ENCODE measurements around the gene FTSJ1. TPM values are rescaled to one million over a fixed set of nuclear protein-coding genes. Genes with fewer than 3 reads are reported as not detected.
"Not testable (repeated sequence)": the region's sequence is repeated elsewhere in the genome, so short reads cannot be mapped to it uniquely, and the experiment has no call there.

FTSJ1 gene, protein sequence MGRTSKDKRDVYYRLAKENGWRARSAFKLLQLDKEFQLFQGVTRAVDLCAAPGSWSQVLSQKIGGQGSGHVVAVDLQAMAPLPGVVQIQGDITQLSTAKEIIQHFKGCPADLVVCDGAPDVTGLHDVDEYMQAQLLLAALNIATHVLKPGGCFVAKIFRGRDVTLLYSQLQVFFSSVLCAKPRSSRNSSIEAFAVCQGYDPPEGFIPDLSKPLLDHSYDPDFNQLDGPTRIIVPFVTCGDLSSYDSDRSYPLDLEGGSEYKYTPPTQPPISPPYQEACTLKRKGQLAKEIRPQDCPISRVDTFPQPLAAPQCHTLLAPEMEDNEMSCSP
- total RNA-seq: 18.4 TPM

DNA sequence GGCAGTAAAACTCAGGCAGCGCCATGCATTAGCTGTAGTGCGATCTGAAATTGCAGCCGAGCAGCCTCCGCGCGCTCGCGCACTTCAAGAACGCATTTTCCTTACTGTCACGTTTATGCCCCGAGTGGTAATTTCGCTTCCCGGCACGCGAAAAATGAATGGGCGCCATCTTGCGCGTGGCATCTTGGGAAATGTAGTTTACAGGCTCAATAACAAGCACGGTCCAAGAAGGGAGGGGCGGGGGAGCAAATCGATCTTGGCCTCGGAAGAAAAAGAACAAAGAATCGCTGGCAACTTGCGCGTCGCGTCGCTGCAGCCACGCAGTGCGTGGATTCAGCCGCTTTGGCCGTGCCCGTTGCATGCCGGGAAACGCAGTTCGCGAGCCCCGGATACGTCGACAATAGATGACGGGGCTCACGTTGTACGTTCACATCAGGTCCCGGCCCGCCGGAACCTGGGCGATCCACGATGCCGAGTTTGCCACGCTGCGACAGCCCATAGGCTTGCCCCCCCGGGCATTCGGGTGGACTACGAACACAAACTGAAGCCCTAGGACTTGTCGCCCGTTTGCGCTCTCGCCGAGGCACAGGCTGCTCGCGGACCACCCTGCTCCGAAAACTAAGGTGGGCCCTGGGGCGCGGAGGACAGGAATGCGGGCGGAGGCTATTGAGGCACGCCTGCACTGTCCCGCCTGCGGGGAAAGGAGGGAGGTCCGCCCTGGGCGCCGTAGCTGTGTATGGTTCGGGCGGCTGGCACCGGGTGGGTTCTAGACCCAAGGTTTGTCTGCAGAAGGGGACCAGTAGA, at the start of gene FTSJ1:
TSS of gene FTSJ1 (plus strand) at position 426 of the 804 bp plus-strand sequence. CDS start 1,849 bp downstream, outside the sequence.
- DNase-seq: peak; percentile 85

DNA sequence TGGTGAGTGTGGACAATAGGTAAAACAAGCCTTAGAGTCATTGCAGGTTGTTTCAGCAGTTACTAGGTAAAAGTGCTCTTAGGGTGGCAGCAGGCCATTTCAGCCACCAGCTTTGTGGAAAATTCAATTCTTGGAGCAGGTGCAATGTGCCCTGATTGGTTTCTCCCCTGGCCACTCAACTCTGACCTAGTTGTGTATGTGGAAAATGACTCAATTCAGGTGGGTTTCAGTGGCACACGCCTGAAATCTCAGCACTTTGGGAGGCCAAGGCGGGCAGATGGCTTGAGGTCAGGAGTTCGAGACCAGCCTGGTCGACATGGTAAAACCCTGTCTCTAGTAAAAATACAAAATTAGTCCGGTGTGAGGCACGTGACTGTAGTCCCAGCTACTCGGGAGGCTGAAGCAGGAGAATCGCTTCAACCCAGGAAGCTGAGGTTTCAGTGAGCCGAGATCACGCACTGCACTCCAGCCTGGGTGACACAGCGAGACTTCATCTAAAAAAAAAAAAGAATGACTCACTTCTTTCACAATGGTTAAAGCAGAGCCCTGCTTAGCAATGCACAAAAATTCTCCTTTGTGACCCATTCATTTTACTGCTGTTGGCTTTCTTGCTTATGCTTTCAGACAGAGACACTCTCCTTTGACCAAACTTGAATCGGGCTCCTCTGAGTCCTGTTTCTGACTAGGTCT, 48.8 kb upstream of the FTSJ1 start:
- DNase-seq: not testable (repeated sequence)

DNA sequence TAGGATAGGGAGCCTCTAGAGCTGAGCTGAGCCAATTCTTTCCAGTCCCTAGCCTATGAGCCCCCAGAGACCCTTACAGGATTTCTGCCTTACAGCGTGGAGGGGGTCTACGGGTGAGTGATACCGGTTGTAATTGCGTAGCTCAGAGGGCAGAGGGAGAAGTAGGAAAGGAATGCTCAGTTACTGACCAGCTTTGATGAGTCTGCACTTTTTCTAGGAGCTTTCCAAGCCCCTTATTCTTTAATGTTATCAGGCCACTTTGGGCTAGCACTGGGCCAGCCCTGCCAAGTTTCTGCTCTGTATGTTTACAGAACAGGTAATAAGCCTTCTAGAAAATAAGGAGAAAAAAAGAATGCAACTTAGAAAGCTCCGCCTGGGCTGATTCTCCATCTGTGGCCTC, 46.4 kb upstream of the FTSJ1 start:
- DNase-seq: not testable (repeated sequence)

DNA sequence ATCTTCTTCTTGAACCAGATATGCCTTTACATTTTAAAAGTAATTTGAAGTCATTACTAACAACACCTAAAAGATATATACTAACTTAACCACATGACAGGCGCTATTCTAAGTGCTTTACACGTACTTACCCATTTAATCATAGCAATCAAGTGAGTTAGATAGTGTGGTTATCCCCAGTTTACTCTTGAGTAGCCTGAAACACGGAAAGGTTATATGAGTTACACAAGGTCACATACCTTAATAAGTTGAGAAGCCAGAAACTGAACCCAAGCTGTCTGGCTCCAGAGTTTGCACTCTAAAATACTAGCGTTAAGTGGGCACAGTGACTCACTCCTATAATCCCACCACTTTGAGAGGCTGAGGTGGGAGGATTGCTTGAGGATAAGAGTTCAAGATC, 45.8 kb upstream of the FTSJ1 start:
- not testable (repeated sequence) for DNase-seq

DNA sequence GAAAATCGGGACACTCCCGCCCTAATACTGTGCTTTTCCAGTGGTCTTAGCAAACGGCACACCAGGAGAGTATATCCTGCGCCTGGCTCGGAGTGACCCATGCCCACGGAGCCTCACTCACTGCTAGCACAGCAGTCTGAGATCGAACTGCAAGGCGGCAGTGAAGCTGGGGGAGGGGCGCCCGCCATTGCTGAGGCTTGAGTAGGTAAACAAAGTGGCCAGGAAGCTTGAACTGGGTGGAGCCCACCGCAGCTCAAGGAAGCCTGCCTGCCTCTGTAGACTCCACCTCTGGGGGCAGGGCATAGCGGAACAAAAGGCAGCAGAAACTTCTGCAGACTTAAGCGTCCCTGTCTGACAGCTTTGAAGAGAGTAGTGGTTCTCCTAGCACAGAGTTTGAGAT, 42.3 kb upstream of the FTSJ1 start:
- DNase-seq: not testable (repeated sequence)

DNA sequence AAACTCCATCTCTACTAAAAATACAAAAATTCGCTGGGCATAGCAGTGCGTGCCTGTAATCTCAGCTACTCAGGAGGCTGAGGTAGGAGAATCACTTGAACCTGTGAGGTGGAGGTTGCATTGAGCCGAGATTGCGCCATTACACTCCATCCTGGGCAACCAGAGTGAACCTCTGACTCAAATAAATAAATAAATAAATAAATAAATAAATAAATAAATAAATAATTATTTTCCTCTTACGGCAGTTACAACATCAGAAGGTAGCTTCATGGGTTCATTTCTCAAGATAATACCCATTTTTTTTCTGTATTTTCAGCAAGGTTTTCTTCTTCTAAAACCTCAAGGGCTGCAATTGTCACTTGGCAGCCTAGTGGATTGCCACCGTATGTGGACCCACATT, 28.8 kb upstream of the FTSJ1 start:
- DNase-seq: not testable (repeated sequence)

DNA sequence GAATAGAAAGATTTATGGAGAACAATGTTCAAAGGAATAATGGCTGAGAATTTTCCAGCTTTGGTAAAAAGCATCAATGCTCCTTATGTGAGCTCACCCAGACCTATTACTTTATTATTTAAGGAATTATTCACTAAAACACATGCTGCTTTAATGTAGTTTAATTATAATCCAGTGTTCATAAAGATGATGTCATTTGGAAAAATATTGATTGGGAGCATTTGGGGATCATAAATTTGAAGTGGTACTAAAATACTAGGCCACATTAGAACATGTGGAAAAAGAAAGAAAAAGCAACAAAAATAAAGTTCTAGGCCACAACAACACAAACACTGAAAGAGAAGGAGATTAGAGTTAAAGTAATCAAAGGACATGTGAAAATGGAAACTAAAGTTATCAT, 25.9 kb upstream of the FTSJ1 start:
- DNase-seq: no peak

DNA sequence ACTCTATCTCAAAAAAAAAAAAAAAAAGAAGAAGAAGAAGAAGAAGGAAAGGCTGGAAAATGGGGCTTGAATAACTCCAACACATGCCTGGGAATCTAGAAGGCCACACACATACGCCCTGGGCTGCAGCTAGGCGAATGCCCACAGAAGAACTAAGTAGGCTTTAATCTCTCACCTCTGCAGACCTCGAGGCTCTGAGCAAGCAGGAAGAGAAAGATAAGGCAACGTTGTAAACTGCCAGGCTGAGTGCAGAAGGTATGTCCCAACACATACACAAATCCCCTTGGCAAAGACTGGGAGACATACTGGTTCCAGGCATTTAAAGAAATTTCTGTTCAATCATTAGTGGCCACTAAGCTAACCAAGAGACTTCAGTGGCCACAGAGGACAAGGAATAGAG, 24.3 kb upstream of the FTSJ1 start:
- no peak for DNase-seq

DNA sequence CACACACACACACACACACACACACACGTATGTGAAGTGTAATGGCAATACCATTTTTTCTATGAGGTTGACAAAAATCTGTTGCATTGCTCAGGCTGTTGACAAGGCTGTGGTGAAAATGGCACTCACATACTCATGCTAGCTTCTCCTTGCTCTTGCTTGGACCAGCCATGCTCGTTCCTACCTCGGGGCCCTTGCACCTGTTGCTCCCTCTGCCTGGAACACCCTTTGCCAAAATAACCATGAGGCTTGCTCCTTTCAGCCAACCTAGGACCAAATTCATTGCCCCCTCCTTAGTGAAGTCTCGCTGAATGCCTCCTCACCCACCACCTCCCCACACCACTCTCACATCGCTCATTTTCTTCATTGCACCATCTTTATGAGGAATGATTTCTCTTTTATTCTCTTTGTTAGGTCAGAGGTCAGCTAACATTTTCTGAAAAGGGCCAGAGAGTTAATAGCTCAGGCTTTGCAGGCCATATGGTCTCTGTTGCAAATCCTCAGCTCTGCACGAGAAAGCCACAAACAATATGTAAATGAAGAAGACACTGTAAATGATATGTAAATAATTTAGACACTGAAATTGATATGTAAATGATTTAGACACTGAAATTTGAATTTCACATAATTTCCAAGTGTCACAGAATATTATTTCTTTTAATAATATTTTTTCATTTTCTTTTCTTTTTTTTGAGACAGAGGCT, 19.2 kb upstream of the FTSJ1 start:
- no peak for DNase-seq

DNA sequence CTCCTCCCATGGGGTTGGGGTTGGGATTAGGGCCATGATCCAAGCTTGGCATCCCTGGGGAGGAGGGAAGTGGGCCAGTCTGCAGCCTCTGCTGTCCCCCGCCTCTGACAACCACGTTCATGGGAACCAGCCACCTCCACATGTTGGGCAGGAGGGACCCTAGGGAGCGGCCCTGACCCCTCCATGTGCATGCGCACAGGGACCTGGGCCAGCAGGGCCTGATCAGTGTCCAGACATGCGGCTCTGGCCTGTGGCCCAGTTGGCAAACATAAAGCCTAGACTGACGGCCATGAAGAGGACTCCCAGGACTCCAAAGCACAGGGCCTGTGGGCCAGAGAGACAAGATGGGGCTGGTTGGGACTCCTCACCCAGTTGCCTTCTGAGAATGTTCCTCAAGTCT, 17.3 kb upstream of the FTSJ1 start:
- no peak for DNase-seq

DNA sequence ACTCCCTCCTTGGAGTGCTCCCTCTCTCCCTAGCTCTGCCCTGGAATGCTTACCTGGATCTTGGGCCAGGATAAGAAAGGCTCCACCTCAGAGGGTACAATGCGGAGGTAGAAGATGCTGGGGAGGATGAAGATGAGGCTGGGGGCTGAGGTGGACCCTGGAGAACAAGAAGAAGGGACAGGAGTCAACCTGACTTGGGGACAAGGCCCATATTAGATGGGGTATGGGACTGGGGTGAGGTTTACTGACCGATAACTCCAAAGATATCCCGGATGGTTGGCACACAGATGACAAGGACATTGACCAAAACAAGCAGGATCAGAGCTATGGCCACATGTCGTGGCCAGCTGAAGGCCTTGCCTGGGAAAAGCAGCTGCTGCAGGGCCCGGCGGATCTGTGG, 16.5 kb upstream of the FTSJ1 start:
- no peak for DNase-seq

DNA sequence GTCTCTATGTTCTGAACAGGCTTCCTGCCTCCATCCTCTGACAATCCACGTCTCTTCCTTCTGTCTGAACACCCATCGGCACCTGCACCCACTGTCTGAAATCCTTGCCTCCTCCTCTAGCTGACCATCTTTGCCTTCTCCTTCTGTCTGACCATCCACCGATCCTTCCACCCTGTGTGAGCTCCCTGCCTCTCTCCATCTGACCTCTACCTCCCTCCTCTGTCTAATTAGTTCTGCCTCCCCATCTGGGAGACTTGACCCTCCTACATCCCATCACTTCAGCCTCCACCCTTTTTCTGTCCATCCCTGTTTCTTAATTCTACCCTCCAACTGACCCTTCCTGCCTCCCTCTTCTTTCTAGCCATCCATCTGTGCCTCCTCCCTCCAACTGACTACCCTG, 16.0 kb upstream of the FTSJ1 start:
- no peak for DNase-seq

DNA sequence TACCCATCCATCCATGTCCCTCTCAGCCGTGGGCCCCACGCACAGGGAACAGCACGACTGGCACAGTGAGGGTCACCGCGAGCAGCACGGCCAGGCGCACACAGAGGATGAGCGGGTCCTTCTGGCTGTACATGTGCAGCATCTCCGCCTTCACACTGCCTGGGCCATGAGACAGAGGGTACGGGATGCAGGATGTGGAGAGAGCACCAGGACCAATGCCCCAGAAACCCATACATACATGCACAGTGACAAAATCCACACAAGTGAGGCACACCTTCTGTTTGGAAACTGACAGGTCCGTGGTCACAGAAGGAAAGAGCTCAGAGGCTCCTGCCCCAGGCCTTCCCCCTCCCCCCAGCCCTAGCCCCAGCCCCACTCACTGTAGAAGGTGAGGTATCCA, 15.4 kb upstream of the FTSJ1 start:
- DNase-seq: no peak

DNA sequence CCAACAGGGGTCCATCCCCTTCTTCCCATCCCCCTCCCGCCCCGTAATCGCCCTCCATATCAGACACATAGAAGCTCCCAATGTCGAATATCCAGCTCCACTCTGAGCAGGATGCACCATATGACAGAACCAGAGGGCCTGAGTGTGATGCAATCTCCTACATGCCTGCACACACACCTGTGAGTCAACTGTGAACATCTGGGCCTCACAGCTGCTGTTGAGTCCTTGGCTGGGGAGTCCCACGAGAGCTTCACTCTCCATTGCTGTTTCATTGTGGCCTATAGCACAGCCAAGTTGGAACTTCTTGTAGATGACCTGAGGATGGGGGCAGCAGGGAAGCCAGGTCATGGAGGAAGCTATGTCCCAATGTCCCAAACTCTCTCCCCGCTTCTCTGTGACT, 14.2 kb upstream of the FTSJ1 start:
- no peak for DNase-seq

DNA sequence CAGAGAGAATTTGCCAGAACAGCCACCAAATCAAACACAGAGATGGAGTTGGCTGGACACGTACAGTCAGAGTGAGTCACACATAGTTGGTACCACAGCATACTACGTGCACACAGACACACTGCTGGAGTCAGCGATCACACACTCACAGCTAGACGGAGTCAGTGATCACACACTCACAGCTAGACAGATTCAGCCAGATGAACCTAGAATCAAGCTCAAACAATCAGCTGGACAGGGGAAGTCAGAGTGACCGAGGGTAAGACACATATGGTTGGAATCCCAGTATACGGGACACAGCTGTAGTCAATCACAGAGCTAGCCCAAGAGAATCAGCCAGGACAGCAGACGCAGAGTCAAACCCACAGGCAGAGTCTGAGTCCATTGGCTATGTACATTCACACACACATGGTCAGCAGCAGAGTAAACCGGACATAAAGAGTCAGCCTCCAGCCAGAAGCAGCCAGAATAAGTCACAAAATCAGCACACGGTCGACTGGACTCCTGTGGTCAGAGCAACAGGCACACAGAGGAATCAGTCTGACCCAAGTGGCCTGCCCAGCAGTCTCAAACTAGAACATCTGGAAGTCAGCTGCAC, 10.6 kb upstream of the FTSJ1 start:
- peak; percentile 1 for DNase-seq

DNA sequence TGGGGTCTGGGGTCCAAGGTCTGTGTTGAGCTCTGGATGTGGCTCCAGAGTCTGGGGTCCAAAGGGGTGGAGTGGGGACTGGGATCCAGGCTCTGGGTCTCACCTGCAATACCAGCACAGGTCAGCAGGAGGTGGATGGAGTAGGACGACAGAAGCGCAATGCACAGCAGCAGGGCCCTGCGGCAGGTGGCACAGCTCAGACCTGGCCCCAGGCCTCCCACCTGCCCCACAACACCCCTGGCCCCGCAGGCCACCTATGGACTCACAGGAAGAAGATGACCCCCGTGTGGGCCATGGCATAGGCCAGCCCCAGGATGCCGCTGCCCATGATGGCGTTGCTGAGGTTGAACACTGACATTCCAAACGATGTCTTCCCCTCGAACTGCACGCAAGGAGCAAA, 9.3 kb upstream of the FTSJ1 start:
- no peak for DNase-seq

DNA sequence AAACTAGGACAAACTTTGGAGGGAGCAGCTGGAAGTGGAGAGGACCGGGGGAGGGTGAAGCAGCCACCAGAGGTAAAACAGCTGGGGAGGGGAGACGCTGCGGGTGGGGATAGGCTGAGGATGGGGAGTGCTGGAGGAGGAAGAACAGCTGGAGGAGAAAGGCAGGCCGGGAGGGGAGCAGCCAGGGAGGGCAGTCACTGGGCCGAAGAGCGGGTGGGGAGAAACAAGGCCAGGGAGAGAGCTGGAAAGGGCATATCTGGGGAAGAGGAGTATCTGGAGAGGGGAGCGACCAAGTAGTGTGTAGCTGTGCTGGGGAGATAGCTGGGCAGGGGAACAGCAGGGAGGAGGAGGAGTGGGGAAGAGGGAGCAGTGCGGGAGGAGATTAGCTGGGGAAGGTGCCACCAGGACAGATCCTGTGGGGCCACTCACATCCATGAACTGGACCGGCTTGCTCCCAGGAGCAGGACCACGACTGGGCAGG, 8.7 kb upstream of the FTSJ1 start:
- no peak for DNase-seq

DNA sequence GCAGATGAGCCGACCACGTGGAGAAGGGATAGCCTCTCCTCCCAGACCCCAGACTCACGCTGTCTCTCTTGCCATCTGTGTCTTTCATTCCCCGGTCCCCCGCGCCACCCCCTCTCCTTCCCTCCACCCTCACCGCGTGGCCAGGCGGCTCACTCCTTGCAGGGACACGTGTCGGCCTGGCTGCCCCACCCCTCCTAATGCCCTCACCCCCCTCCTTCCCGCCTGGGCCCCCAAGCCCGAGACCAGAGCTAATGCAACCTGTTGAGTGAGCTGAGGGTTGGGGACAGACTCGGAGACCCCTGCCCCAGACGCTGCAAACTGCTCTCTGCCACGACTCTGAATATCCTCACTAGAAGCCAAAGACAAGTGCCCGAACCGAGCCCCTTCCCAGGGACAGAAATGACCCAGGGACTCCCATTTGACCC, 7.7 kb upstream of the FTSJ1 start:
- no peak for DNase-seq

DNA sequence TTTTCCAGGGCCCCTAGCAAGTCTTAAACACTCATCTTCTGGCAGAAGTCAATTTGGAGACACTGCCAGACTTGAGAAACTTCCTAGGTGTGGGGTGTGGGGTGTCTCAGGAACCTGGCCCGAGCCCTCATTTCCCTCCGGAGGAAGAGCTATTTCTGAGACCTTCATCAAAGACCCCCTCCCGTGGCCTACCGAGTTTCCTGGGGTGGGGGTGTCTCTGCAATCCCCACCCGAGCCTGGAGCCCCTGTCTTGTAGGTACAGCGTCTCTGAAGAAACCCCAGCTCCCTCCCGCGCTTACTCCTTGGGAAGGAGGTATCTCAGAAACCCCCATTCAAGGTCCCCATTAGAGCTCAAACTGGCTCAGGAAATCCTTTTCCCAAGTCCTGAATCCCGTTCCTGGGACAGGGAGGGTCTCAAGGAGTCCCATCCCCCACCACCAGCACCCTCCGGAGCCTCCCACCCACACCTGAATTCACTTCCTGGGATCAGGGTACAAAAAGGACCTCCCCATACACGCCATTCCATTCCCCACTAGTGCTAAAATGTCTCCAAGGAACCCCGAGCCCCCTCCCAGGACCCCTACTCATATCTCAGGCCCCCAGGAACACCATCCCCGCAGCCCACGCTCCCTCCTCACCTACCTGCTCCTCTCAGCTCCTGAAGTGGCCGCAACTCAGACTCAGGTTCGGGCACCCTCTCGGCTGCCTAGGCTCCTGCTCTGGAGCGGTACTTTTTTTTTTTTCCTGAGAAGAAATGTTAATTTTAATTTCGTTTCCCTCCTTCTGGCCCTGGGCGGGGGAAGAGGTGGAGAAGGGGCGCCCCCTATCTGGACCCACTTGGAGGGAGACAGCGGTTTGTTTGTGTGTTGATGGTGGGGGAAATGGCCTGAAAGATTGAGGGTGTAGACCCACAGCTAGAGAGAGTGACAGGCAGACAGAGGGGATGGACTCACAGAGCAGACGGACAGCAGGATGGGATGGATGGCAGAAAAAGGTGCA, 7.0 kb upstream of the FTSJ1 start:
- DNase-seq: no peak

DNA sequence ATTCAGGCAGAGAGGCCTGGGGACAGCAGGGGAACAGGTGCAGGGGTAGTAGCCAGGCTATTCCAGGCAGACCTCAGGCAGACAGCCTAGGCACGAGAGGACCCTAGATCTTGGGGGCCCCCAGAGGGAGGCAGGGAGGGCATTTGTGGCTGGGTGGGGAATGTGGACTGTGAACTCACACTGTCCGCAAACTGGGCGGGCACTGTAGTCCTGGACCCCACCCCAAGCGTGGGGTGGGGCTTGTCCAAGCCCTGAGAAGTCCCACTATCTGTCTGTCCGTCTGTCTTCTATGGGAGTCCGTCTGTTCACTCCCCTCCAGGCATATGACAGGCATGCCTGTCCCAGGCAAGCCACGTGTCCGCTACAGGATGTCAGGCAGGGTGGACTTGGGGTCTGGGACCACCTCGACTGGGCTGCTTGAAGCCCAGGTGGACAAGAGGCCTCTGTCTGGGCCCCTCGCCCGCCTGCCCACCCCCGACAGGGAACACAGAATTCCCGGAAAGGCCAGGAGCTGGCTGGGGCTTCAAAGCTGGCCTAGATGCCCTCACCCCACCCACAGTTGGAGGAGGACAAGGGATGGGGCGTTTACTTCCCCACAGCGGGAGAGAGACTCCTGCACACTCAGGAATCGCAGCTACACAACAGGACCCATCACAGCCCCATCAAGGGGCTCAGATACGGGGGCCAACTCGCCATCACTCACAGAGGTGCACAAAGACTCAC, 5.7 kb upstream of the FTSJ1 start, which contains the start of gene SLC38A5:
TSS of gene SLC38A5 (minus strand) at position 151 of the 723 bp plus-strand sequence. CDS start 2,336 bp downstream, outside the sequence.
- no peak for DNase-seq
